Peyer's patch (tissue), 4 donors: ENCODE measurements around the gene SYT4. TPM values are rescaled to one million over a fixed set of nuclear protein-coding genes. Genes with fewer than 3 reads are reported as not detected.

Source experiments
- total RNA-seq, 4 donors: library from RNA; depleted of rRNA; stranded (reverse); fragments of >200 nt; gene quantifications; one replicate each; pipeline ENCODE4 v1.1.0, GENCODE V29; 2016

SYT4 gene
- total RNA-seq, 4 donors from 2014 or later, result 0.76 to 2.5 (median 0.94) TPM; not detected in 1

Other genes starting within 250 kb of the SYT4 start
- gene RIT2, start 161.8 kb downstream of the SYT4 start, total RNA-seq, result not detected